Measurements from ENCODE around the gene ZFPM1.

ZFPM1 gene

DNA sequence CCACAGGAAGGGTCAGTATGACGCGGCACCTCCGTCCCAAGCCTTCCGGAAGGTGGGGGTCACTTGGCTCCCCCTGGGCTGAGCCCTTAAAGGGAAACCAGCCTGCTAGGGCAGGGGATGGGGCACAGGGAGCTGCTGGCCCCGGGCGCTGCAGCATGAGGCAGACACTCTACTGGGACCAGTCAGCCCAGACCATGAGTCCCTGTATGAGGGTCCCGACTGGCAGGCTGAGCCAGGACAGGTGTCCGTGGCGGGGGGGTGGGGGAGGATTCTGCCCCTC, 73.8 kb downstream of the ZFPM1 start:
- no peak for DNase-seq (ENCODE audit: low read depth)

DNA sequence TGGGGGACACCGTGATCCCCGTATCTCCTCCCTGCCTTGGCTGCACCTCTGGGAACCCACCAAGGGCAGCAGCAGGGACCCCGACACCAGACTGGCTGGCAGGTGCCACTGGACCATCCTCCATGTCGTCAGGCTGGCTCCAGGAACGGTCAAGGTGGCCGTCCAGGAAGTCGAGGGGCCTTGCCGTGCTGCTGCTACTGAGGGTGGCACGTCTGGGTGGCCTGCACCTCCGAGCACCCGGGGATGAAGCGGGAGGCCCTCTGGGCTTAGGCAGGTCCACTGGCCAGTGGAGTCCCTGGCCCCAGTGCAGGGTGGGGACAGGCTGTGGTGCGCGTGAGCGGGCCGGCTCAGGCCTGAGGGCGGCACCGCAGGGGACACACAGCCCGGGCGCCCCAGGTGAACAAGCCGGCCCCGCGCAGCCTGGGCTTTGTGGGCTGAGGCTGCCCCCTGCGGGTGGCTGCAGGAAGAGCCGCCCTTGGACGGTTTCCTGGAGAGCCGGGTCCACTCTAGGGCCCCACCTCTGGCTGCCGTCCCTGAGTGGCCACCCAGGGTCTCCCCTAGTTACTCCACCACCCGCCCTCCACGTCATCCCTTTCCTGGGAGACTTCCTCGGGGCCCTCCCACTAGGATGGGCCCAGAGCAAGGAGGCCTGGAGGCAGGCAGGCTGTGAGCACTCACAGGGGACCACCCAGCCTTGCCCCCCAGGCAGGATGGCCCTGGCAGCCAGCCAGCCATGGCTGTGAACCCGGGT, 74.3 kb downstream of the ZFPM1 start:
- DNase-seq (ENCODE audit: low read depth) = peak; percentile 45

DNA sequence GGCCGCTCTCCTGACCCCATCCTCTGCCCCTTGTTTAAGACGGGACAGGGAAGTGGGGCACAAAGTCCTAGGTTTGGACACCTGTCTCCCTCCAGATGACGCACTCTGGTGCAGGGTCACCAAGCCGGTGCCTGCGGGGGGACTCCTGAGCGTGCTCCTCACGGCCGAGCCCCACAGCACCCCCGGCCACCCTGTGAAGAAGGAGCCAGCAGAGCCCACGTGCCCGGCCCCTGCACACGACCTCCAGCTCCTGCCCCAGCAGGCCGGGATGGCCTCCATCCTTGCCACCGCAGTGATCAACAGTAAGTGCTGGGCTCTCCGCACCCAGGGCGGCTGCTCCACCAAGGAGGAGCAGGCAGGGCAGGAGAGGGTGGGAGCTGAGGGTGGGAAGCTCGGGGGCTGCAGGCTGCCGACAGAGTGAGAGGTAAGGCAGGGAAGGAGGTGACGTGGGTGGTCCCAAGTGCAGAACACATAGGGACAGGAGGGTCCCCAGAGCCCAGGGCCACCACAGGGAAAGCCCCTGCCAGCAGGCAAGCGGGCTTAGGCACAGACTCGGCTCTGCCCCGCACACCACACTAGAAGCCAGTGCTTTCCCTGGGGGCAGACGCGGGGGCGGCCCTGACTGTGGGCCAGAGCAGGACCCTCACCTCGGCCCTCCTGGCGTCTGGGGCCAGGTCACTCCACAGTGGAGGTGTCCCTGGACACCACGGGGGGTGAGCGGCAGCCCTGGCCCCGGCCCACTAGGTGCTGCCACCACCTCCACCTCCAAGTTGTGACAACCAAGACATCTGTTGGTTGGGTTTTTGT, 75.1 kb downstream of the ZFPM1 start:
- no peak for DNase-seq (ENCODE audit: low read depth)

DNA sequence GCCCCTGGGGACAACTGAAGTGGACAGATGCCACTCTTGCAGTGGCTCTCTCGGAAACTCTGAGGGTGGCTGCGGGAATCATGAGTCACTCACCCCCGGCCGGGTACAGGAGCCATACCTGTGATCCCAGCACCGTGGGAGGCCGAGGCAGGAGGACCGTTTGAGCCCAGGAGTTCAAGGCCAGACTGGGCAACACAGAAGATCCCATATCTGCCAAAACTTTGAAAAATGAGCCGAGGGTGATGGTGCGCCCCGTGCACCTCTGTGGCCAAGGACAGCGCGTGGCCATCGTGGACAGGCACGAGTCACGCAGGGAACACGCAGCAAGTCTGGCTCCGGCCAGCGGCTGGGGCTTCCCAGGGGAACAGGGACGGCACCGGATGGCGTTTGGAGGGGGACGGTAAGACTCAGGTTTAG, 75.8 kb downstream of the ZFPM1 start:
- no peak for DNase-seq (ENCODE audit: low read depth)

DNA sequence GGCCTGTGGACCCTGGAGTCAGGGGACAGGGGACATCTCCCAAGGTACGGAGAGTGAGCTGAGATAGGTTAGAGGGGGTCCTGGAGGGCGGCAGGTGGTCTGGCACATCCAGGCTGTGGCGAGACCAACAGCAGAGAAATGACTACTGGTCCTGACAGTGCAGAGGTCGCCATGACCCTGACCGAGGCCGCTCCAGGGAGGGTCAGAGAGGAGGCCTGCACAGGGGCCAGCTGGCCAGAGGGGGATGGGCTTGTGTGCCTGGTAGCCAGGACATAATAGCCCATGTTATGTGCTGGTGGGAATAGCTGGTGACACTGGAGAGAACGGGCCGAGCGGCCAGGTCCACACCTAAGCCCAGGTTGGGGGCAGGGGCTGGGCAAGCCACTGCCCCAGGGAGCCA, 76.5 kb downstream of the ZFPM1 start:
- no peak for DNase-seq (ENCODE audit: low read depth)

DNA sequence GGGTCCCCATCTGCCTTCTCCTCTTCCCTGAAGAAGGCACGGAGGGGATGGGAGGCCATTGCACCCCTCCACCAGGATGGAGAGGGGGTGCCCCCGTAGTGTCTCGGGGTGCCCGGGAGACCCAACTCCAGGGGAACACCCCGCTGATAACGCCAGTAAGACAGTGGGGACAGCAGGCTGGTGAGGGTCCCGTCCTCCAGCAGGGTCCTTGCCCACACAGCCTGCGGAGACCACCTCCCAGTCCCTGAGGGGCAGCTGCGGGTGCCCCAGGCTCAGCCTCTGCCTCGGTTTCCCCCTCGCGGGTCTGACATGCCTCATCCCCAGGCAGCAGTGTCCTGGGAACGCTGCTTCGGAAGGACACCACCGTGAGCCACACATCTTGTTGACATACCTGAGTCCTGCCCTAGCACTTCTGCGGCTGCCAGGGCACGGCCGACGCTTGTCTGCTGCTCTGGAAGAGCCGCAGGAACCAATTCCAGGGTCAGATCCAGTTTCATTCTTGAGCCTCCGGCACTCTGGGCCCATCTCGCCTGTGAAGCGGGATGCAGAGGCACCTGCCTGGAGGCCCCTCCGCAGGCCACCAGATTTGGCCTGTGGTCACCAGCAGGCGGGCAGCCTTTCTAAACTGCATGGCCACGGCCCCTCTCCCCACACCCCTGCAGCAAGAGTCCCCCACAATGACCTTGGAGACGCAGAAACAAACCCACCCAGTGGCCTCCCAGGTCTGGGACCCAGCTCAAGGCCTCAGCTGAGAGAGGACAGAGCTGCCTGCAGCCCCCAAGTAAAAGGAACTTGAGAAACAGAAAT, 77.2 kb downstream of the ZFPM1 start:
- no peak for DNase-seq (ENCODE audit: low read depth)

DNA sequence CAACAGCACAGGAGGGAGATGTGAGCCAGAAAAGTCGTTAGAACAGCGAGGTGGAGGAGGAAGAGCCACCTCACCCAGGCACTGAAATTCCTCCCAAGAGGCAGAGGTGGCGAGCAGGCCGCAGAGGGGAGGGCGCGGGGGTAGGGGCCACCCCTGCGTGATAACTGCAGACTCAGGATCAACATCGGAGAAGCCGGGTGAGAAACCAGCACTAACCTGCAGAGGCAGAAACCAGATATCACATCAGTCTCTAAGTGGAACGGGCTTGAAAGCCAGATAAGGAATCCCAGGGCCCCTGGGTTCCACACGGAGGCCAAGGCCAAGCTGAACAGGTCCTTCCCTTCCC, 77.8 kb downstream of the ZFPM1 start:
- no peak for DNase-seq (ENCODE audit: low read depth)

DNA sequence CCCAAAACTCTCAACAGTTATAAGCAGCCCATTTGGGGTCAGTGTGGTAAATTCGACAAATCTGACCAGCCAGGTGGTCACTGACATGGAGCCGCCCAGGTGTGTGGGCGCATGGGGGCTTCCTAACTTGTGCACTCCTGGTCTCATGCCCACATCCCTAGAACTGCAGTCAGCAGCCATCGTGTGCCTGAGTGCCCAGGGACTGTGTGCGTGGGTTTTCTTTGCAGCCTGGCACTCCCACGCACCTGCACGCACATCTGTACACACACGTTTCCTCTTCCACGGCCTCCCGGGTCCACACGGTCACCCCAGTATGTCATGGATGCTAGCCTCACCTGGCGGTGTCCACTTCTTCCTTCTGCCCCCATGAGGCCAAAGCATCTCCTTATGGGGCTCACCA, 78.3 kb downstream of the ZFPM1 start:
- DNase-seq (ENCODE audit: low read depth) = no peak

DNA sequence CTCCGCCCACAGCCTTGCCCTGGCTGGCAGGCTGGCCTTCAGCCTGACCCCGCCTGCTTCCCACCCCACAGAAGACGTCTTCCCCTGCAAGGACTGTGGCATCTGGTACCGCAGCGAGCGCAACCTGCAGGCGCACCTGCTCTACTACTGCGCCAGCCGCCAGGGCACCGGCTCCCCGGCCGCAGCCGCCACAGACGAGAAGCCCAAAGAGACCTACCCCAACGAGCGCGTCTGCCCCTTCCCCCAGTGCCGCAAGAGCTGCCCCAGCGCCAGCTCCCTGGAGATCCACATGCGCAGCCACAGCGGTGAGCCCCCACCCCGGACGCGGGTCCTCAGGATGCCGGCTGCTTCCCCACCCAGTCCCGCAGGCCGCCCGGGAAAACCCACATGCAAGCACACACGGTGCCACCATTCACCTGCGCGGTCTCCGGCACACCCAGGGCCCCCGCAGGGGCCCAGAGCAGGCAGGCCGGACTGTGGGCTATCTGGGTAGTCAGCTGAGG, 78.9 kb downstream of the ZFPM1 start:
- DNase-seq (ENCODE audit: low read depth) = no peak

DNA sequence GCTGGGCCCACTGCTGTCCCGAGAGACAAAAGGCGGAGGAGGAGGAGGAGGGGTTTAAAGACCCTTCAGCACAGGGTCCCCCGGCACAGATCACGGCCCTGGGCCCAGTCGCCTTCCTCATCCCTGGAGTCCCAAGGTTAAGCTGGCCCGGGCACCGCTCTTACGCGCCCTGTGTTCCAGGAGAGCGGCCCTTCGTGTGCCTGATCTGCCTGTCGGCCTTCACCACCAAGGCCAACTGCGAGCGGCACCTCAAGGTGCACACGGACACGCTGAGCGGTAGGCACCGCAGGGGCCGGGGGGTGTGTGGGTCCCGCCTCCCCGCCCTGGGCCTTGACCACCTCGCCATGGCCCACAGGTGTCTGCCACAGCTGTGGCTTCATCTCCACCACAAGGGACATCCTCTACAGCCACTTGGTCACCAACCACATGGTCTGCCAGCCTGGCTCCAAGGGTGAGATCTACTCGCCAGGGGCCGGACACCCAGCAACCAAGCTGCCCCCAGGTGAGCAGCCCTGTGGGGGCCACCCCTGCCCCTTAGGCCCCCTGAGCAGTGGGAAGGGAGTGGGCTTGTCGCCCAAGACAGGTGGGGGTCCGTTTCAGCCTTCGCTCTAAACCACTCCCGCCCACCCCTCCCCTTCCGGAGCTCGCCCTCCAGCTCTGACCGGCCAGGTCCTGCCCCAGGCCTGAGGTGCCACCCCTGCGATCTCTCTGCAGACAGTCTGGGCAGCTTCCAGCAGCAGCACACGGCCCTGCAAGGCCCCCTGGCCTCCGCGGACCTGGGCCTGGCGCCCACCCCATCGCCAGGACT, 79.6 kb downstream of the ZFPM1 start:
- DNase-seq (ENCODE audit: low read depth) = no peak

DNA sequence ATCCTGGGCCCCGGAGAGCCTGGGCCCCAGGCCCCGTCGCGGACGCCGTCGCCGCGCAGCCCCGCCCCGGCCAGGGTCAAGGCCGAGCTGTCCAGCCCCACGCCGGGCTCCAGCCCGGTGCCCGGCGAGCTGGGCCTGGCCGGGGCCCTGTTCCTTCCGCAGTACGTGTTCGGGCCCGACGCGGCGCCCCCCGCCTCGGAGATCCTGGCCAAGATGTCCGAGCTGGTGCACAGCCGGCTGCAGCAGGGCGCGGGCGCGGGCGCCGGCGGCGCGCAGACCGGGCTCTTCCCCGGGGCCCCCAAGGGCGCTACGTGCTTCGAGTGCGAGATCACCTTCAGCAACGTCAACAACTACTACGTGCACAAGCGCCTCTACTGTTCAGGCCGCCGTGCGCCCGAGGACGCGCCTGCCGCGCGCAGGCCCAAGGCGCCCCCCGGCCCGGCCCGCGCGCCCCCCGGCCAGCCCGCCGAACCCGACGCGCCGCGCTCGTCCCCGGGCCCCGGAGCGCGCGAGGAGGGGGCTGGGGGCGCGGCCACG, 80.4 kb downstream of the ZFPM1 start:
- DNase-seq (ENCODE audit: low read depth) = no peak

DNA sequence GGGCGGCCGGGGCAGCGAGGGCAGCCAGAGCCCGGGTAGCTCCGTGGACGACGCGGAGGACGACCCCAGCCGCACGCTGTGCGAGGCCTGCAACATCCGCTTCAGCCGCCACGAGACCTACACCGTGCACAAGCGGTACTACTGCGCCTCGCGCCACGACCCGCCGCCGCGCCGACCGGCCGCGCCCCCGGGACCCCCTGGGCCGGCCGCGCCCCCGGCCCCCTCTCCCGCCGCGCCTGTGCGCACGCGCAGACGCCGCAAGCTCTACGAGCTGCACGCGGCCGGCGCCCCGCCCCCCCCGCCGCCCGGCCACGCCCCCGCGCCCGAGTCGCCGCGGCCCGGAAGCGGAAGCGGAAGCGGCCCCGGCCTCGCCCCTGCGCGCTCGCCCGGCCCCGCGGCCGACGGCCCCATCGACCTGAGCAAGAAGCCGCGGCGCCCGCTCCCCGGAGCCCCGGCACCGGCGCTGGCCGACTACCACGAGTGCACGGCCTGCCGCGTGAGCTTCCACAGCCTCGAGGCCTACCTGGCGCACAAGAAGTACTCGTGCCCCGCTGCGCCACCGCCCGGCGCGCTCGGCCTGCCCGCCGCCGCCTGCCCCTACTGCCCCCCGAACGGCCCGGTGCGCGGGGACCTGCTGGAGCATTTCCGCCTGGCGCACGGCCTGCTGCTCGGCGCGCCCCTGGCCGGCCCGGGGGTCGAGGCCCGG, 81.0 kb downstream of the ZFPM1 start:
- peak; percentile 71 for DNase-seq (ENCODE audit: low read depth)

DNA sequence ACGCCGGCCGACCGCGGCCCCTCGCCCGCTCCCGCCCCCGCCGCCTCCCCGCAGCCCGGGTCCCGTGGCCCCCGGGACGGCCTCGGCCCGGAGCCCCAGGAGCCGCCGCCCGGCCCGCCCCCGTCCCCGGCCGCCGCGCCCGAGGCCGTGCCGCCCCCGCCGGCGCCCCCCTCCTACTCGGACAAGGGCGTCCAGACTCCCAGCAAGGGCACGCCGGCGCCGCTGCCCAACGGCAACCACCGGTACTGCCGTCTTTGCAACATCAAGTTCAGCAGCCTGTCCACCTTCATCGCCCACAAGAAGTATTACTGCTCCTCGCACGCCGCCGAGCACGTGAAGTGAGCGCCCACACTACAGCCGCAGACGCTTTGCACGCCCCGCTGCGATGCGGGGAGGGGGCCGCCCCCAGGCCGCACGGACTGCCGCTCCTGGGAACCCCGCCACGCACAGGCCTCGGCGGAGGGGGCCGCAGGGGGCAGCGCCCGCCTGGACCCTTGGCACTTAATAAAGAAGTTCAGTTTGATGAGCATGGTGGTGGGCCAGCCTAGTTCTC, 81.6 kb downstream of the ZFPM1 start:
- no peak for DNase-seq (ENCODE audit: low read depth)

DNA sequence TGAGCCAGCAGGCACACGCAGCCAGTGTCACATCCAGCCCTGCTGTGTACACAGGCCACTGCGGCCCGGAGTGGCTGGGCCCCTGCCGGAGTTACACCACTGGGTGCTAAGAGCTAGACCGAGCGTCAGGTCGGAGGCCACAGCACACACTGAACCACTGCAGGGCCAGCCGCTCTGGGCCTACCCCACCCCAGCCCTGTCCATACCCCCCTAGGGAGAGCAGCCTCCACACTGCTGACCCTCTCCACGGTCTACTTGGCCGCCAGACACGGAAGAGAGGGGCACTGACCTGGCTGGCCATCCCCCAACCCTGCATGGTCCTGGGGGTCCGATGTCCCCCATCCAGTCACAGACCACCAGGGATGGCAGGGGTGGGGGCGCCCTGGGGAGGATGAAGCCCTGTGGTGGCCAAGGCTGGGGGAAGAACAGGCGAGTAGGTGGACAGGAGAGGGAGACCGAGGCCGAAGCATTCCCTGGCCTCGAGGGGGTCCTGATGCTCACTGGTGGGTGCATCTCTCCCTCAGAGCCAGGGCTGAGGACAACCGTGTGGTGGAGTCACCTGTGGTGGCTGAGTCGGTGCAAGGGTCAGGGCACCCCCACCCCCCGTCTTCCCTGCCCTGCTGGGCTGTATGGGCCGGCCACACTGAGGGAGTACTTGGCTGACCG, 82.2 kb downstream of the ZFPM1 start:
- DNase-seq (ENCODE audit: low read depth) = no peak

DNA sequence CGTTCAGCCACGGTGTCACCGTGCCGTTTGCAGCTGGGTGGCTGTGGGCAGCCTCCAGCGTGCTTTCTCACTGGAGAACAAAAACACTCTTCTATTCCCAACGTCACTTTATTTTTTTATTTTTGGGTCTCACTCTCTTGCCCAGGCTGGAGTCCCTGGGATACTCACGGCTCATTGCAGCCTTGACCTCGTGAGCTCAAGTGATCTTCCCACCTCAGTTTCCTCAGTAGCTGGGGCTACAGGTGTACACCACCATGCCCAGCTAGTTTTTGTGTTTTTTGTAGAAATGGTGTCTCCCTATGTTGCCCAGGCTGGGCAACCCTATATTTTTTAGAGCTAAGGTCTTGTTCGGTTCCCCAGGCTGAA, 82.8 kb downstream of the ZFPM1 start:
- DNase-seq (ENCODE audit: low read depth) = no peak

DNA sequence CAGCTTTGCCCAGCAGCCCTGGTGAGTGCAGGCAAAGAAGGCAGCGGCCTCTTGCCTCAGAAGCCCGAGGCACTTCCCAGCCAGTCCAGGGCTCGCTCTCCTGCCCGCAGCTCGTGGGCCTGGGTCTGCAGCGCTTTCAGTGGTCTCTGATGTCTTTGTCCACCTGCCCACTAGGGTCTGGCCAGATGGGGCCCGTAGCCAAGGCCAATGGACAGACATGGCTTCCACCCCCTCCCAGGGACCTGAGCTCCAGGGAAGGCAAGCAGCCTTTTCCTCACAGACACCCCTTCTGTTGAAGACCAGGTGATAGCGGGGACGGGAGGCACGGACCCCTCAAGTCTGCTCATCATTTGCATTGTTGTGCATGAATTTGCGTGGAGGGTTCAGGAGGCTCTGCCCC, 83.4 kb downstream of the ZFPM1 start:
- DNase-seq (ENCODE audit: low read depth) = no peak

DNA sequence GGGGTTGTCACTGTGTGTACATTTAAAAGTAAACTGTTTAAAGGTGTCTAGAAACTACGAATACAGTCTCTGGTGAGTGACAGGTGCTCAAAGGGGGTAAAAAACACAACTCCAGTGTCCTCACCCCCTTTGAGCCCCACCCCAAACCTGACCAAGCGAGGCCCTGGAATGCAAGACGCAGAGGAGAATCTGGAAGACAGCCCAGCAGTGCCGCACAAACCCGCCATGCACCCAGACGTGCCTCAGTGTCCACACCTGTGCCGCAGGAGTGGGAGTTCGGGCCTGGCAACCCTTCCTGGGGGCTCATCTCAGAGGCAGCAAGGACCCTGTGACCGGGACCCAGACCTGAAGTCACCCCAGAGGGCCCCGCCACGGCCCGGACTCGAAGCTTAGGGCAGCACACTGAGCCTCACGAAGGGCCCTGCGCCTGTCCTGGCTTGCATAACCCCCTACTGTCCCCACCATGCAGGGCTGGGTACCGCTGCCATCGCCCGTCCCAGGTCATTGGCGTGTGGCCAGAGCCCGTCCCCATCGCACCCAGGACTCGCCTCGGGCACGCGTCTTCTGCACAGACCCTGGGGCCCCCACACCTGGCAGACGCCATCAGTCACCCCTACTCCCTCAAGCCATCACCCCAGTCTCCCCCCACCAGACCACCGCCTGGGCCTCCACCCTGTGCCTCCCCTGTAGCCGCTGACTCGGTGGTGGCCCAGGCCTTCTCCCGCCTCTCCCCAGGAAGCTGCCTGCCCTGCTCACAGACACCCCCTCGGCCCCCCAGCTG, 84.1 kb downstream of the ZFPM1 start:
- no peak for DNase-seq (ENCODE audit: low read depth)

DNA sequence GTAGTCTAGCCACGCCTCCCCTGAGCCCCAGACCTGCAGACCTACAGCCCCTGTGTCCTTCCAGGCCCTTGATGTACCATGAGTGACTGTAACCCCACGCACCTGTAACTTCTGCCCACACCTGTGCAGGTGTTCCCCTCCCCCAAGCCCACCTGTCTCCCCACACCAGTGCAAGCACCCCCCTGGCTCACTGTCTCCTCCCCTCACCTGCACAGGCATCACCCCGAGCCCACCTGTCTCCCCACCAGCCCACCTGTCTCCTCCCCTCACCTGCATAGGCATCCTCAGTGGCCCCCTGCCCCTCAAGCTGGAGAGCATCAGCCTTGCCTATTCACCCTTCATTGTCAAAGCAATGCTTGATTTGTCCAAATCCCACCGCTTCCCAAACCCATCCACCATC, 84.8 kb downstream of the ZFPM1 start:
- DNase-seq (ENCODE audit: low read depth) = no peak

DNA sequence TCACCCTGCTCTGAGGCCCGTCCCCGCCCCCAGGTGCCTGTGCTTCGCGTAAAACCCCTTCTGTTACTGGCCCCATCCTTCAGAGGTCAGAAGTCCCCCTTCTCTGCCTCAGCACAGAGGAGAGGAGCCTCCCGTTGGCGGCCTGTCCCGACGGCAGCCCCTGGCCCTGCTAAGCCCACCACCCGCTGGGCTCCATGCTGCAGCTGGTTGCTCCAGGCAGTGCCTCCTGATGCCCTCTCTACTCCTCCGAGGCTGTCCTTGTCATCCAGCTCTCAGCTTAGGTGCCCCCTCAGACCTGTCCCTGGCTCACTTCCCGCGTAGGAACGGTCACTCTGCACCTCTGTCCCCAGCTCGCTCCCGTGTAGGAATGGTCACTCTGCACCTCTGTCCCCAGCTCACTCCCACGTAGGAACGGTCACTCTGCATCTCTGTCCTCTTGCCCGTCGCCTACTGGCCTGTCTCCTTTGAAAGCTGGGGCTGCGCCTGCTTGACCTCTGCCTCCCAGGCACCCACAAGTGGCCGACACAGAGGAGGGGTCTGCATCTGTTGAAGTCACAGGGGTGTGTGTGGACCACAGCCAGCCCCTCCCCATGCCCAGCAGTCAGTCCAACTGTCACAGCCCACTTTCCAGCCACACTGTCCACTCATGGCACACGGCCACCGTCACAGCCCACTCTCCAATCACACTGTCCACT, 85.4 kb downstream of the ZFPM1 start:
- DNase-seq (ENCODE audit: low read depth) = no peak
